DND-41 (cell line): ENCODE measurements around the gene SCRN1.

ENCODE experiments used
- ATAC-seq: fragments of 200-7000 bp; cut with Tn5 transposase; 3 replicates; pipeline ENCODE4 v1.9.1; 2021; ENCODE audit warnings: low read depth; ENCODE audit not compliant: insufficient read depth
- DNase-seq: peaks from one replicate; pipeline ENCODE4 v3.0.0-alpha.2; 2020
- H2AFZ ChIP-seq: 2 replicates; pipeline ENCODE4 v1.6.0; 2012; ENCODE audit warnings: low read depth, low read length
- H3K27ac ChIP-seq: 2 replicates; pipeline ENCODE4 v1.5.1; 2012; ENCODE audit warnings: low read length, inconsistent platforms
- H3K27me3 ChIP-seq: fragments of 200-600 bp; sonication (generic); 2 replicates; pipeline ENCODE4 v1.6.0; 2012; ENCODE audit warnings: low read length, mild to moderate bottlenecking, inconsistent platforms; ENCODE audit not compliant: insufficient read depth, poor library complexity
- H3K36me3 ChIP-seq: 2 replicates; pipeline ENCODE4 v1.5.1; 2012; ENCODE audit warnings: low read length, inconsistent platforms; ENCODE audit not compliant: insufficient read depth
- H3K4me1 ChIP-seq: 2 replicates; pipeline ENCODE4 v1.5.1; 2012; ENCODE audit warnings: mild to moderate bottlenecking, low read length; ENCODE audit not compliant: insufficient read depth
- H3K4me2 ChIP-seq: 2 replicates; pipeline ENCODE4 v1.6.0; 2012; ENCODE audit warnings: mild to moderate bottlenecking, moderate library complexity, low read length, inconsistent platforms; ENCODE audit not compliant: insufficient read depth
- H3K4me3 ChIP-seq, 2 experiments: fragments of 200-600 bp in 1 of 2; shearing (Covaris generic) in 1 of 2; 2 replicates each; pipeline ENCODE4 v1.5.1; 2012 to 2016; ENCODE audit warnings: inconsistent platforms in 2 of 2, low read length in 2 of 2, mild to moderate bottlenecking in 2 of 2, low read depth in 1 of 2, moderate library complexity in 1 of 2
- H3K79me2 ChIP-seq: 2 replicates; pipeline ENCODE4 v1.6.0; 2012; ENCODE audit warnings: low read length, inconsistent platforms; ENCODE audit not compliant: insufficient read depth
- H3K9ac ChIP-seq: 2 replicates; pipeline ENCODE4 v1.6.0; 2012; ENCODE audit warnings: low read depth, mild to moderate bottlenecking, inconsistent platforms, low read length, moderate library complexity
- H3K9me3 ChIP-seq: 2 replicates; pipeline ENCODE4 v1.5.1; 2012; ENCODE audit warnings: low read length, moderate library complexity, mild to moderate bottlenecking, inconsistent platforms; ENCODE audit not compliant: insufficient read depth, severe bottlenecking
- H4K20me1 ChIP-seq: 2 replicates; pipeline ENCODE4 v1.6.0; 2012; ENCODE audit warnings: low read length; ENCODE audit not compliant: insufficient read depth
- CTCF ChIP-seq: IDR thresholded peaks from 2 replicates; pipeline ENCODE4 v1.5.1; 2012; ENCODE audit warnings: borderline replicate concordance, low read length, moderate library complexity, mild to moderate bottlenecking; ENCODE audit not compliant: poor library complexity, severe bottlenecking; ENCODE audit errors: extremely low read depth
- EZH2 ChIP-seq: IDR thresholded peaks from 3 replicates; pipeline ENCODE4 v1.6.1; 2012; ENCODE audit warnings: borderline replicate concordance, low read depth, mild to moderate bottlenecking, moderate library complexity, low read length, inconsistent platforms; ENCODE audit not compliant: severe bottlenecking

The SCRN1 gene

GRCh38 chr7:29971566-29972314 is 17.9 kb downstream of the SCRN1 start:
- ATAC-seq (no peak), DNase-seq (no peak)
- TF ChIP-seq CTCF (no peak), EZH2 (no peak)
- Histone ChIP-seq H3K36me3 (no peaks in the 10 kb centered on the region), H3K4me1 (no peaks in the 10 kb centered on the region), H3K9ac (no peak overlapping the region), H3K79me2 (no peaks in the 10 kb centered on the region), H3K27ac (no peak overlapping the region), H3K9me3 (no peaks in the 10 kb centered on the region), H3K4me2 (no peak overlapping the region), H3K4me3 (no peak overlapping the region), H3K27me3 (peaks cover 18% of the 10 kb centered on the region), H4K20me1 (no peaks in the 10 kb centered on the region), H2AFZ (no peak overlapping the region)

GRCh38 chr7:29970158-29970557 is 19.4 kb downstream of the SCRN1 start:
- Histone ChIP-seq H3K9me3 (no peaks in the 10 kb centered on the region), H4K20me1 (no peaks in the 10 kb centered on the region), H3K36me3 (no peaks in the 10 kb centered on the region), H3K4me2 (no peak overlapping the region), H3K9ac (no peak overlapping the region), H2AFZ (no peak overlapping the region), H3K4me3 (no peak overlapping the region), H3K4me1 (no peaks in the 10 kb centered on the region), H3K27me3 (peaks cover 14% of the 10 kb centered on the region), H3K79me2 (no peaks in the 10 kb centered on the region), H3K27ac (no peak overlapping the region)
- no peak for ATAC-seq
- TF ChIP-seq EZH2 (no peak), CTCF (no peak)
- no peak for DNase-seq

DNA sequence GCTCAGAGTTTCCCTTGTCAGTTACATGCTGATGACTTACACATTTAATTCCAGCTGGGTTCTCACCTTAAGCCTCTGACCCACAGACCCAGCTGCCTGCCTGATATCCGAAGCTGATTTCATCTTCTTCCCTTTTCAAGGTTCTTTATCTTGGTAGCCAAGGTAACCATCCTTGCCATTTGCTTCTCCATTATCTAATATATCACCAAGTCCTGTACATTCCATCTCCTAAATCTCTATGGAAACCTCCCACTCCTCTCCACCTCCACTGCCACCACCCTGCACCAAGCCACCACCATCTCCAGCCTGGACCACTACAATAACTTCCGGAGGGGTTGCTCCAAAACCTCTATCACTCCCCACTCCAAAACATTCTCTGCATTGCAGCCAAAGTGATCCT is 19.9 kb downstream of the SCRN1 start:
- Histone ChIP-seq H3K36me3 (no peaks in the 10 kb centered on the region), H3K27ac (no peak overlapping the region), H3K4me3 (no peak overlapping the region), H3K9ac (no peak overlapping the region), H3K4me2 (no peak overlapping the region), H3K79me2 (no peaks in the 10 kb centered on the region), H2AFZ (no peak overlapping the region), H3K9me3 (no peaks in the 10 kb centered on the region), H4K20me1 (no peaks in the 10 kb centered on the region), H3K4me1 (no peaks in the 10 kb centered on the region), H3K27me3 (peaks cover 14% of the 10 kb centered on the region)
- TF ChIP-seq EZH2 (no peak), CTCF (no peak)
- DNase-seq (no peak), ATAC-seq (no peak)
